ENCODE measurements around the gene MSRB2.

Gene MSRB2

GRCh38 chr10:23114228-23114850, 19.0 kb downstream of the MSRB2 start:
- no peak for ATAC-seq
- no peak for TF ChIP-seq GLIS3 (CRISPR knock-in tag; IDR thresholded peaks at IDR 0.05)
- no peak for TF ChIP-seq SNAI2 (CRISPR knock-in tag; IDR thresholded peaks at IDR 0.05)
- TF ChIP-seq ZNF565 (CRISPR knock-in tag; conservative IDR thresholded peaks at IDR 0.05; ENCODE audit: low read depth) = no peak
- TF ChIP-seq POU6F1 (CRISPR knock-in tag; IDR thresholded peaks at IDR 0.05; ENCODE audit: borderline replicate concordance, low read depth) = no peak
- no peak for TF ChIP-seq ISL1 (CRISPR knock-in tag; IDR thresholded peaks at IDR 0.05)
- no peak for TF ChIP-seq CSDC2 (CRISPR knock-in tag; IDR thresholded peaks at IDR 0.05)
- TF ChIP-seq ARNTL (CRISPR knock-in tag; IDR thresholded peaks at IDR 0.05; ENCODE audit: borderline replicate concordance, low read depth) = no peak
- no peak for TF ChIP-seq ZNF8 (CRISPR knock-in tag; IDR thresholded peaks at IDR 0.05)
- no peak for TF ChIP-seq TOX (CRISPR knock-in tag; IDR thresholded peaks at IDR 0.05; ENCODE audit: borderline replicate concordance)
- TF ChIP-seq CSRNP3 (CRISPR knock-in tag; IDR thresholded peaks at IDR 0.05) = no peak
- TF ChIP-seq RARB (CRISPR knock-in tag; IDR thresholded peaks at IDR 0.05) = no peak
- TF ChIP-seq ESRRG (CRISPR knock-in tag; IDR thresholded peaks at IDR 0.05) = no peak
- TF ChIP-seq BACH2 (CRISPR knock-in tag; IDR thresholded peaks at IDR 0.05; ENCODE audit: borderline replicate concordance) = no peak
- no peak for TF ChIP-seq TCF4 (CRISPR knock-in tag; IDR thresholded peaks at IDR 0.05; ENCODE audit: borderline replicate concordance)
- TF ChIP-seq TSHZ2 (CRISPR knock-in tag; IDR thresholded peaks at IDR 0.05) = no peak
- no peak for TF ChIP-seq ZFP30 (CRISPR knock-in tag; IDR thresholded peaks at IDR 0.05)

GRCh38 chr10:23116486-23117205, 21.3 kb downstream of the MSRB2 start:
- no peak for TF ChIP-seq TSHZ2 (CRISPR knock-in tag; IDR thresholded peaks at IDR 0.05)
- no peak for TF ChIP-seq PPARA (CRISPR knock-in tag; IDR thresholded peaks at IDR 0.05; ENCODE audit: borderline replicate concordance)
- TF ChIP-seq BACH2 (CRISPR knock-in tag; IDR thresholded peaks at IDR 0.05; ENCODE audit: borderline replicate concordance) = no peak
- no peak for TF ChIP-seq CREB5 (CRISPR knock-in tag; IDR thresholded peaks at IDR 0.05; ENCODE audit: low read depth)
- TF ChIP-seq ARNTL (CRISPR knock-in tag; IDR thresholded peaks at IDR 0.05; ENCODE audit: borderline replicate concordance, low read depth) = no peak
- no peak for TF ChIP-seq CSDC2 (CRISPR knock-in tag; IDR thresholded peaks at IDR 0.05)
- TF ChIP-seq POU6F1 (CRISPR knock-in tag; IDR thresholded peaks at IDR 0.05; ENCODE audit: borderline replicate concordance, low read depth) = no peak
- no peak for TF ChIP-seq PATZ1 (CRISPR knock-in tag; IDR thresholded peaks at IDR 0.05; ENCODE audit: borderline replicate concordance)
- no peak for TF ChIP-seq ZNF8 (CRISPR knock-in tag; IDR thresholded peaks at IDR 0.05)
- no peak for TF ChIP-seq ESRRG (CRISPR knock-in tag; IDR thresholded peaks at IDR 0.05)
- TF ChIP-seq OSR1 (CRISPR knock-in tag; IDR thresholded peaks at IDR 0.05) = no peak
- no peak for ATAC-seq

Measured in SK-N-SH treated with all-trans-retinoic acid at 6 μM for 48 hours (cell line).